HCT116 (cell line): ENCODE results near the gene WEE1. TPM values are rescaled to one million over a fixed set of nuclear protein-coding genes. Genes with fewer than 3 reads are reported as not detected.

Experiments used
- ATAC-seq: fragments of 200-7000 bp; cut with Tn5 transposase; 2 replicates; pipeline ENCODE4 v1.9.1; 2020; ENCODE audit warnings: mild to moderate bottlenecking, moderate library complexity
- BruUV-seq: library from RNA; stranded (reverse); fragments of 400-500 nt; replicated peaks from 2 replicates; lab custom pipeline; 2021; lab: Mats Ljungman, UMichigan
- CTCF ChIA-PET: fragments of 300-600 bp; sonication (Branson Sonifier 250); formaldehyde crosslinking; loops from one replicate; lab custom pipeline; 2021; ENCODE audit warnings: antibody characterized with exemption; lab: Charles Lee
- POLR2A ChIA-PET: fragments of 300-600, 350-600 bp; sonication (Branson Sonifier 250); formaldehyde crosslinking; loops from one replicate; lab custom pipeline; 2021; ENCODE audit warnings: antibody characterized with exemption; lab: Charles Lee
- RAD21 ChIA-PET, 2 experiments: fragments of 300-600 bp; sonication (Branson Sonifier 250); formaldehyde crosslinking; loops; one replicate each; lab custom pipeline; 2023; ENCODE audit warnings: low total read pairs in 2 of 2; ENCODE audit not compliant: uncharacterized antibody in 2 of 2, unreplicated experiment in 2 of 2, low non-redundant PET in 1 of 2; lab: Charles Lee
- DNase-seq: peaks from one replicate; pipeline ENCODE4 v3.0.0-alpha.2; 2010; ENCODE audit warnings: low read depth, low spot score
- H2AFZ ChIP-seq: fragments of 200-600 bp; shearing (Covaris generic), sonication (generic); 2 replicates; pipeline ENCODE4 v1.6.1; 2017; ENCODE audit warnings: low read depth, mixed run types, mixed read lengths, antibody characterized with exemption, low read length; ENCODE audit not compliant: poor library complexity, severe bottlenecking
- H3K27ac ChIP-seq: 2 replicates; pipeline ENCODE4 v1.5.1; 2012; ENCODE audit warnings: low read depth, low read length
- H3K27me3 ChIP-seq: fragments of 200-600 bp; sonication (generic); 2 replicates; pipeline ENCODE4 v1.6.1; 2016; ENCODE audit warnings: mixed run types, low read length, mixed read lengths; ENCODE audit not compliant: insufficient read depth
- H3K36me3 ChIP-seq, 2 experiments: fragments of 200-500 bp in 1 of 2; fragments of 200-600 bp in 1 of 2; sonication (Bioruptor generic) in 1 of 2; sonication (generic) in 1 of 2; 2 replicates each; pipeline versions ENCODE4 v1.5.1 to v1.6.1; 2014 to 2016; ENCODE audit warnings: low read length in 2 of 2, inconsistent platforms in 1 of 2, mixed read lengths in 1 of 2, mixed run types in 1 of 2; ENCODE audit not compliant: insufficient read depth in 2 of 2, control insufficient read depth in 1 of 2
- H3K4me1 ChIP-seq, 2 experiments: fragments of 200-600 bp in 1 of 2; sonication (generic) in 1 of 2; 2 replicates each; pipeline versions ENCODE4 v1.5.1 to v1.6.1; 2012 to 2017; ENCODE audit warnings: low read length in 2 of 2, inconsistent platforms in 1 of 2, mild to moderate bottlenecking in 1 of 2, mixed read lengths in 1 of 2, mixed run types in 1 of 2, moderate library complexity in 1 of 2; ENCODE audit not compliant: insufficient read depth in 2 of 2, control insufficient read depth in 1 of 2
- H3K4me2 ChIP-seq: fragments of 200-600 bp; sonication (generic); 2 replicates; pipeline ENCODE4 v1.6.1; 2017; ENCODE audit warnings: mixed run types, low read length, mixed read lengths
- H3K4me3 ChIP-seq, 2 experiments: fragments of 200-600 bp in 1 of 2; sonication (generic) in 1 of 2; replicated peaks in 1 of 2; 2 replicates each; pipeline ENCODE4 v1.5.1; 2011 to 2016; ENCODE audit warnings: low read length in 2 of 2, control low read depth in 1 of 2, low read depth in 1 of 2, mild to moderate bottlenecking in 1 of 2, mixed read lengths in 1 of 2, mixed run types in 1 of 2
- H3K79me2 ChIP-seq: fragments of 200-600 bp; sonication (generic); 2 replicates; pipeline ENCODE4 v1.6.1; 2017; ENCODE audit warnings: mild to moderate bottlenecking, mixed run types, low read length, moderate library complexity, mixed read lengths; ENCODE audit not compliant: insufficient read depth
- H3K9ac ChIP-seq: fragments of 200-600 bp; sonication (generic); 2 replicates; pipeline ENCODE4 v1.6.1; 2016; ENCODE audit warnings: low read length, mixed read lengths
- H3K9me2 ChIP-seq: fragments of 200-600 bp; sonication (generic), shearing (Covaris generic); 2 replicates; pipeline ENCODE4 v1.6.1; 2017; ENCODE audit warnings: mixed run types, mild to moderate bottlenecking, moderate library complexity; ENCODE audit not compliant: insufficient read depth
- H3K9me3 ChIP-seq, 2 experiments: fragments of 200-500 bp in 1 of 2; fragments of 200-600 bp in 1 of 2; sonication (Bioruptor generic) in 1 of 2; sonication (generic) in 1 of 2; 2 replicates each; pipeline ENCODE4 v1.6.1; 2014 to 2017; ENCODE audit warnings: low read length in 2 of 2, mixed read lengths in 2 of 2, inconsistent platforms in 1 of 2, low read depth in 1 of 2, mild to moderate bottlenecking in 1 of 2, mixed run types in 1 of 2, moderate library complexity in 1 of 2; ENCODE audit not compliant: control insufficient read depth in 1 of 2, insufficient read depth in 1 of 2
- H4K20me1 ChIP-seq: fragments of 200-600 bp; sonication (generic), shearing (Covaris generic); 2 replicates; pipeline ENCODE4 v1.6.1; 2017; ENCODE audit warnings: mixed run types, mild to moderate bottlenecking, moderate library complexity; ENCODE audit not compliant: insufficient read depth
- CBX3 ChIP-seq: IDR thresholded peaks from 2 replicates; pipeline ENCODE4 v1.6.1; 2012; ENCODE audit warnings: low read depth
- CEBPB ChIP-seq: IDR thresholded peaks from 2 replicates; pipeline ENCODE4 v1.6.1; 2012; ENCODE audit warnings: low read depth
- CTCF ChIP-seq, 3 experiments: fragments of 200-600 bp in 1 of 3; sonication (generic) in 1 of 3; IDR thresholded peaks in 2 of 3; conservative IDR thresholded peaks in 1 of 3; 2 replicates each; pipeline ENCODE4 v1.5.1; 2012 to 2017; ENCODE audit warnings: low read depth in 2 of 3, low read length in 2 of 3, antibody characterized with exemption in 1 of 3, borderline replicate concordance in 1 of 3, control low read depth in 1 of 3, mild to moderate bottlenecking in 1 of 3, mixed read lengths in 1 of 3, mixed run types in 1 of 3, moderate library complexity in 1 of 3; ENCODE audit not compliant: insufficient read depth in 1 of 3
- EGR1 ChIP-seq: IDR thresholded peaks from 2 replicates; pipeline ENCODE4 v1.6.1; 2012; ENCODE audit warnings: low read depth
- ELF1 ChIP-seq: IDR thresholded peaks from 2 replicates; pipeline ENCODE4 v1.6.1; 2012; ENCODE audit warnings: low read depth, borderline replicate concordance
- FOSL1 ChIP-seq: IDR thresholded peaks from 2 replicates; pipeline ENCODE4 v1.6.1; 2012; ENCODE audit warnings: low read depth
- MAX ChIP-seq: IDR thresholded peaks from 2 replicates; pipeline ENCODE4 v1.6.1; 2012
- POLR2A ChIP-seq: IDR thresholded peaks from 2 replicates; pipeline ENCODE4 v1.7.0; 2011; ENCODE audit warnings: borderline replicate concordance; ENCODE audit not compliant: insufficient read depth, insufficient read length; ENCODE audit errors: extremely low read depth
- POLR2AphosphoS5 ChIP-seq: IDR thresholded peaks from 2 replicates; pipeline ENCODE4 v1.6.1; 2011; ENCODE audit warnings: mild to moderate bottlenecking, low read depth, low read length, moderate library complexity
- RAD21 ChIP-seq: IDR thresholded peaks from 2 replicates; pipeline ENCODE4 v1.6.1; 2012; ENCODE audit warnings: low read depth, mild to moderate bottlenecking
- SIN3A ChIP-seq: IDR thresholded peaks from 2 replicates; pipeline ENCODE4 v1.6.1; 2012; ENCODE audit warnings: low read depth
- TCF7L2 ChIP-seq: IDR thresholded peaks from 2 replicates; pipeline ENCODE4 v1.7.0; 2011; ENCODE audit warnings: borderline replicate concordance, inconsistent platforms; ENCODE audit not compliant: insufficient read depth, insufficient read length; ENCODE audit errors: extremely low read depth
- ZBTB33 ChIP-seq: IDR thresholded peaks from 2 replicates; pipeline ENCODE4 v1.6.1; 2011; ENCODE audit warnings: mild to moderate bottlenecking, low read length, moderate library complexity; ENCODE audit not compliant: insufficient replicate concordance; ENCODE audit errors: extremely low read depth
- ZFX ChIP-seq: fragments of 450-650 bp; IDR thresholded peaks from 2 replicates; pipeline ENCODE4 v1.6.1; 2017
- ZNF274 ChIP-seq: fragments of 200-500 bp; sonication (Bioruptor generic); IDR thresholded peaks from 2 replicates; pipeline ENCODE4 v1.6.1; 2014; ENCODE audit warnings: mild to moderate bottlenecking, low read depth, low read length, inconsistent platforms
- intact Hi-C: fragments of 100-400 bp; cut with micrococcal nuclease; formaldehyde crosslinking; loops from 2 replicates; pipeline ENCODE4 v1.10.0; 2022
- total RNA-seq: library from RNA; stranded (reverse); gene quantifications from one replicate; pipeline ENCODE4 v1.2.1, GENCODE V29; 2021; ENCODE audit not compliant: unreplicated experiment

Gene WEE1
- total RNA-seq, 1 experiment from 2014 or later: 50.8 TPM

GRCh38 chr11:9576701-9577381, 3.4 kb downstream of the WEE1 start:
- RAD21 ChIA-PET: no interaction called here
- Histone ChIP-seq H3K9me3 (no peaks in the 10 kb centered on the region), H3K79me2 (peaks cover 77% of the 10 kb centered on the region), H3K36me3 (peaks cover 43 to 60% of the 10 kb centered on the region in 2 experiments), H4K20me1 (peaks cover 28% of the 10 kb centered on the region; the same call in 1 of the 2 replicates), H3K9me2 (no peaks in the 10 kb centered on the region), H3K4me2 (peak overlapping the region; percentile 85; the same call in 1 of the 2 replicates), H3K4me1 (peaks cover 6 to 29% of the 10 kb centered on the region in 2 experiments; a peak in 3 of 4 replicates), H2AFZ (no peak overlapping the region), H3K27ac (no peak overlapping the region), H3K9ac (no peak overlapping the region), H3K27me3 (no peaks in the 10 kb centered on the region), H3K4me3 (no peak overlapping the region)
- CTCF ChIA-PET: no interaction called here
- DNase-seq (no peak), ATAC-seq (no peak)
- BruUV-seq: no TSS peak
- POLR2A ChIA-PET: no interaction called here
- TF ChIP-seq POLR2A: no peak
- intact Hi-C loops: no loop called here

- peaks cover 50 to 67% of the 10 kb centered on the region in 2 experiments for H3K36me3 ChIP-seq
- no peak overlapping the region for H3K4me3 ChIP-seq
- no TSS peak for BruUV-seq
- H2AFZ ChIP-seq: no peak overlapping the region
- ChIA-PET POLR2A (no interaction called here), RAD21 (no interaction called here), CTCF (no interaction called here)
- peaks cover 28% of the 10 kb centered on the region; the same call in 1 of the 2 replicates for H4K20me1 ChIP-seq
- H3K4me2 ChIP-seq: no peak overlapping the region
- peaks cover 3 to 22% of the 10 kb centered on the region in 2 experiments; a peak in 3 of 4 replicates for H3K4me1 ChIP-seq
- ATAC-seq: no peak
- H3K79me2 ChIP-seq: peaks cover 84% of the 10 kb centered on the region
- H3K27me3 ChIP-seq: no peaks in the 10 kb centered on the region
- DNase-seq: no peak
- TF ChIP-seq CTCF (IDR thresholded peaks at IDR 0.05 in 2 of 3, conservative IDR thresholded peaks at IDR 0.05 in 1 of 3; ENCODE audit: borderline replicate concordance in 1 of 3, insufficient read depth in 1 of 3, low read depth in 2 of 3, low read length in 2 of 3) (no peak), MAX (no peak), RAD21 (no peak), TCF7L2 (no peak), FOSL1 (no peak), SIN3A (no peak), ZNF274 (no peak), ZFX (no peak), EGR1 (no peak), CEBPB (no peak), ZBTB33 (no peak), POLR2AphosphoS5 (no peak), ELF1 (no peak), CBX3 (no peak)
- intact Hi-C loops: no loop called here
- no peak overlapping the region for H3K9ac ChIP-seq
- H3K9me2 ChIP-seq: no peaks in the 10 kb centered on the region
- H3K9me3 ChIP-seq: no peaks in the 10 kb centered on the region
- H3K27ac ChIP-seq: no peak overlapping the region
Measured at GRCh38 chr11:9577556-9577955, 4.1 kb downstream of the WEE1 start.
